ENCODE measurements around the gene XRN2. TPM values are rescaled to one million over a fixed set of nuclear protein-coding genes. Genes with fewer than 3 reads are reported as not detected.
"Not testable (repeated sequence)": the region's sequence is repeated elsewhere in the genome, so short reads cannot be mapped to it uniquely, and the experiment has no call there.

Gene XRN2
- total RNA-seq, 1 experiment from 2014 or later: 78.3 TPM

- no peaks in the 10 kb centered on the region for H3K36me3 ChIP-seq (ENCODE audit: low read depth)
- H3K27me3 ChIP-seq (ENCODE audit: insufficient read depth, low read depth): 0 out of 2 replicates have a peak, but pooled peaks cover 6% of the 10 kb centered on the region
- intact Hi-C loops (cut with micrococcal nuclease; ENCODE audit: unreplicated experiment): no loop called here
- H3K4me1 ChIP-seq (replicated peaks; ENCODE audit: insufficient read depth): no peaks in the 10 kb centered on the region
- no peak for DNase-seq
- H3K9me2 ChIP-seq (ENCODE audit: insufficient read depth): no peaks in the 10 kb centered on the region
- no peak overlapping the region for H2AFZ ChIP-seq
- no peak overlapping the region for H3K4me3 ChIP-seq
- H3K79me2 ChIP-seq (ENCODE audit: low read depth): no peaks in the 10 kb centered on the region
- ChIA-PET CTCF (no interaction called here), POLR2A (ENCODE audit: unreplicated experiment) (no interaction called here)
- no peaks in the 10 kb centered on the region for H3F3A ChIP-seq (ENCODE audit: insufficient read depth, low read depth)
- H4K20me1 ChIP-seq (ENCODE audit: insufficient read depth): no peaks in the 10 kb centered on the region
- no TSS peak for BruUV-seq (replicated peaks)
- no peak overlapping the region for H3K27ac ChIP-seq
- TF ChIP-seq EZH2 (IDR thresholded peaks at IDR 0.05; ENCODE audit: low read depth) (no peak), CTCF (conservative IDR thresholded peaks at IDR 0.05) (no peak)
- no peaks in the 10 kb centered on the region for H3K9me3 ChIP-seq (ENCODE audit: insufficient read depth, low read depth)
- no peak overlapping the region for H3K4me2 ChIP-seq
Observed at GRCh38 chr20:21421601-21422236, 118.6 kb downstream of the XRN2 start.

- H3K27ac ChIP-seq; DNase-seq; H3K4me1 ChIP-seq (replicated peaks; ENCODE audit: insufficient read depth); H3K4me2 ChIP-seq; H3K4me3 ChIP-seq; BruUV-seq (replicated peaks); H3K9me2 ChIP-seq (ENCODE audit: insufficient read depth); H4K20me1 ChIP-seq (ENCODE audit: insufficient read depth); H3K36me3 ChIP-seq (ENCODE audit: low read depth); H3K27me3 ChIP-seq (ENCODE audit: insufficient read depth, low read depth); intact Hi-C loops (cut with micrococcal nuclease; ENCODE audit: unreplicated experiment); CTCF ChIA-PET; POLR2A ChIA-PET (ENCODE audit: unreplicated experiment); H3K79me2 ChIP-seq (ENCODE audit: low read depth); H3K9me3 ChIP-seq (ENCODE audit: insufficient read depth, low read depth); H3F3A ChIP-seq (ENCODE audit: insufficient read depth, low read depth); H2AFZ ChIP-seq: not testable (repeated sequence)
Observed at GRCh38 chr20:21423712-21424111, 120.6 kb downstream of the XRN2 start.

GRCh38 chr20:21424846-21425245, 121.7 kb downstream of the XRN2 start:
- Histone ChIP-seq H3K27ac (no peak overlapping the region), H3K27me3 (ENCODE audit: insufficient read depth, low read depth) (0 out of 2 replicates have a peak, but pooled peaks cover 10% of the 10 kb centered on the region), H3K4me3 (no peak overlapping the region), H3K79me2 (ENCODE audit: low read depth) (no peaks in the 10 kb centered on the region), H2AFZ (no peak overlapping the region), H3K9me2 (ENCODE audit: insufficient read depth) (no peaks in the 10 kb centered on the region), H3K36me3 (ENCODE audit: low read depth) (no peaks in the 10 kb centered on the region), H3F3A (ENCODE audit: insufficient read depth, low read depth) (no peaks in the 10 kb centered on the region), H4K20me1 (ENCODE audit: insufficient read depth) (no peaks in the 10 kb centered on the region), H3K4me2 (no peak overlapping the region), H3K4me1 (replicated peaks; ENCODE audit: insufficient read depth) (no peaks in the 10 kb centered on the region), H3K9me3 (ENCODE audit: insufficient read depth, low read depth) (no peaks in the 10 kb centered on the region)
- CTCF ChIA-PET: no interaction called here
- no TSS peak for BruUV-seq (replicated peaks)
- POLR2A ChIA-PET (ENCODE audit: unreplicated experiment): no interaction called here
- intact Hi-C loops (cut with micrococcal nuclease; ENCODE audit: unreplicated experiment): no loop called here
- no peak for TF ChIP-seq EZH2 (IDR thresholded peaks at IDR 0.05; ENCODE audit: low read depth)
- DNase-seq: no peak

- DNase-seq: no peak
- Histone ChIP-seq H2AFZ (no peak overlapping the region), H3K9me3 (ENCODE audit: insufficient read depth, low read depth) (no peaks in the 10 kb centered on the region), H3K36me3 (ENCODE audit: low read depth) (no peaks in the 10 kb centered on the region), H3K4me2 (no peak overlapping the region), H4K20me1 (ENCODE audit: insufficient read depth) (no peaks in the 10 kb centered on the region), H3K79me2 (ENCODE audit: low read depth) (no peaks in the 10 kb centered on the region), H3K27ac (no peak overlapping the region), H3K4me1 (replicated peaks; ENCODE audit: insufficient read depth) (no peaks in the 10 kb centered on the region), H3K9me2 (ENCODE audit: insufficient read depth) (no peaks in the 10 kb centered on the region), H3K4me3 (no peak overlapping the region), H3F3A (ENCODE audit: insufficient read depth, low read depth) (no peaks in the 10 kb centered on the region), H3K27me3 (ENCODE audit: insufficient read depth, low read depth) (peaks cover 31% of the 10 kb centered on the region; the same call in 1 of the 2 replicates)
- no TSS peak for BruUV-seq (replicated peaks)
- TF ChIP-seq EZH2 (IDR thresholded peaks at IDR 0.05; ENCODE audit: low read depth): no peak
- no peak for TF ChIP-seq CTCF (conservative IDR thresholded peaks at IDR 0.05)
- ChIA-PET CTCF (no interaction called here), POLR2A (ENCODE audit: unreplicated experiment) (no interaction called here)
- intact Hi-C loops (cut with micrococcal nuclease; ENCODE audit: unreplicated experiment): loop anchor here (10.0 kb wide), 1 partner anchor 545 kb away; no protein-coding TSS in a partner anchor
Observed at GRCh38 chr20:21430020-21430419, 126.9 kb downstream of the XRN2 start.
